GM23338 (cell line): ENCODE data around the gene GOLGA2. TPM values are rescaled to one million over a fixed set of nuclear protein-coding genes. Genes with fewer than 3 reads are reported as not detected.

Experiments used
- ATAC-seq: fragments of 200-7000 bp; cut with Tn5 transposase; 3 replicates; pipeline ENCODE4 v1.9.1; 2020
- DNase-seq: peaks from one replicate; pipeline ENCODE4 v3.0.0-alpha.2; 2015; ENCODE audit warnings: low spot score
- H2AFZ ChIP-seq: fragments of 200-600 bp; sonication (generic); 2 replicates; pipeline ENCODE4 v1.8.0; 2016; ENCODE audit warnings: antibody characterized with exemption, mild to moderate bottlenecking, moderate library complexity
- H3F3A ChIP-seq: fragments of 200-600 bp; sonication (generic); replicated peaks from 2 replicates; pipeline ENCODE4 v1.8.0; 2017; ENCODE audit warnings: antibody characterized with exemption, mixed run types, low read depth
- H3K27ac ChIP-seq: fragments of 200-600 bp; sonication (generic); 2 replicates; pipeline ENCODE4 v1.6.1; 2016; ENCODE audit warnings: low read depth
- H3K27me3 ChIP-seq: fragments of 200-600 bp; sonication (generic); 2 replicates; pipeline ENCODE4 v1.8.0; 2016; ENCODE audit warnings: mild to moderate bottlenecking, mixed run types, moderate library complexity; ENCODE audit not compliant: insufficient read depth
- H3K36me3 ChIP-seq: fragments of 200-600 bp; sonication (generic); 2 replicates; pipeline ENCODE4 v1.8.0; 2016; ENCODE audit warnings: mild to moderate bottlenecking; ENCODE audit not compliant: insufficient read depth
- H3K4me1 ChIP-seq: fragments of 200-600 bp; sonication (generic); 2 replicates; pipeline ENCODE4 v1.8.0; 2016; ENCODE audit warnings: mild to moderate bottlenecking, moderate library complexity; ENCODE audit not compliant: insufficient read depth
- H3K4me2 ChIP-seq: fragments of 200-600 bp; sonication (generic); 2 replicates; pipeline ENCODE4 v1.7.1; 2017; ENCODE audit warnings: mixed run types
- H3K4me3 ChIP-seq: fragments of 200-600 bp; sonication (generic); 2 replicates; pipeline ENCODE4 v1.6.1; 2016; ENCODE audit warnings: mixed run types
- H3K79me2 ChIP-seq: fragments of 200-600 bp; sonication (generic); replicated peaks from 2 replicates; pipeline ENCODE4 v1.8.0; 2017; ENCODE audit warnings: mild to moderate bottlenecking; ENCODE audit not compliant: insufficient read depth
- H3K9me2 ChIP-seq: fragments of 200-600 bp; sonication (generic); 2 replicates; pipeline ENCODE4 v1.8.0; 2017; ENCODE audit not compliant: insufficient read depth
- H4K20me1 ChIP-seq: fragments of 200-600 bp; sonication (generic); replicated peaks from 2 replicates; pipeline ENCODE4 v1.8.0; 2017; ENCODE audit warnings: mild to moderate bottlenecking; ENCODE audit not compliant: insufficient read depth
- H3K27ac Mint-ChIP-seq: 2 replicates; pipeline ENCODE4 v1.8.0; 2020; ENCODE audit warnings: inconsistent platforms, mild to moderate bottlenecking, moderate library complexity, mixed read lengths
- H3K27me3 Mint-ChIP-seq: 3 replicates; pipeline ENCODE4 v1.8.0; 2022; ENCODE audit warnings: low read depth, mild to moderate bottlenecking, moderate library complexity, mixed read lengths, inconsistent platforms; ENCODE audit not compliant: insufficient read depth, poor library complexity
- H3K36me3 Mint-ChIP-seq: 3 replicates; pipeline ENCODE4 v1.8.0; 2021; ENCODE audit warnings: low read depth, mild to moderate bottlenecking, inconsistent platforms, moderate library complexity, mixed read lengths
- H3K4me1 Mint-ChIP-seq: 3 replicates; pipeline ENCODE4 v1.8.0; 2020; ENCODE audit warnings: mild to moderate bottlenecking, inconsistent platforms, mixed read lengths
- H3K4me3 Mint-ChIP-seq: 3 replicates; pipeline ENCODE4 v1.8.0; 2021; ENCODE audit warnings: moderate library complexity, mild to moderate bottlenecking, inconsistent platforms, mixed read lengths
- H3K9me3 Mint-ChIP-seq: 3 replicates; pipeline ENCODE4 v1.8.0; 2020; ENCODE audit warnings: moderate library complexity, mild to moderate bottlenecking, inconsistent platforms, mixed read lengths
- CREB1 ChIP-seq: fragments of 250-450 bp; sonication (Bioruptor Pico); IDR thresholded peaks from 2 replicates; pipeline ENCODE4 v1.5.0; 2020; ENCODE audit warnings: low read depth, mild to moderate bottlenecking, moderate library complexity
- CTCF ChIP-seq, 2 experiments: fragments of 200-600 bp in 1 of 2; sonication (generic) in 1 of 2; conservative IDR thresholded peaks; 2 replicates each; pipeline versions ENCODE4 v1.5.1 to v1.6.1; 2016 to 2017; ENCODE audit warnings: antibody characterized with exemption in 2 of 2, low read depth in 2 of 2, mild to moderate bottlenecking in 2 of 2, moderate library complexity in 1 of 2
- EZH2 ChIP-seq: fragments of 200-600 bp; sonication (generic); IDR thresholded peaks from one replicate; pipeline ENCODE4 v1.8.0; 2017; ENCODE audit warnings: antibody characterized with exemption, mild to moderate bottlenecking, low read depth; ENCODE audit not compliant: unreplicated experiment
- NANOG ChIP-seq: IDR thresholded peaks from 2 replicates; pipeline ENCODE4 v1.6.1; 2016; ENCODE audit warnings: antibody characterized with exemption, borderline replicate concordance
- POLR2AphosphoS5 ChIP-seq: IDR thresholded peaks from 2 replicates; pipeline ENCODE4 v1.6.1; 2016; ENCODE audit warnings: antibody characterized with exemption, low read depth
- REST ChIP-seq: IDR thresholded peaks from one replicate; pipeline ENCODE4 v1.6.1; 2018; ENCODE audit warnings: antibody characterized with exemption; ENCODE audit not compliant: unreplicated experiment
- STAT1 ChIP-seq: IDR thresholded peaks from one replicate; pipeline ENCODE4 v1.6.1; 2016; ENCODE audit warnings: antibody characterized with exemption; ENCODE audit not compliant: unreplicated experiment
- ZNF114 ChIP-seq: fragments of 250-450 bp; sonication (Bioruptor Pico); IDR thresholded peaks from 2 replicates; pipeline ENCODE4 v1.5.0; 2020; ENCODE audit warnings: mild to moderate bottlenecking, moderate library complexity
- ZNF331 ChIP-seq: fragments of 250-450 bp; sonication (Bioruptor Pico); IDR thresholded peaks from 2 replicates; pipeline ENCODE4 v1.5.0; 2020; ENCODE audit warnings: low read depth, mild to moderate bottlenecking, moderate library complexity
- polyA plus RNA-seq: library from polyadenylated mRNA; unstranded; fragments of >200 nt; fragmentation: Nextera tagmentation; extraction: Ambion mirVana; gene quantifications from 2 replicates; pipeline ENCODE4 v1.2.1, GENCODE V29; 2016
- total RNA-seq: library from RNA; depleted of rRNA; stranded (reverse); fragments of >200 nt; shearing (Covaris generic); gene quantifications from 2 replicates; pipeline ENCODE4 v1.2.3, GENCODE V29; 2014

Gene GOLGA2
- total and polyA plus RNA-seq, 2 experiments from 2014 or later = 32.6 to 48.4 TPM

- Histone ChIP-seq H4K20me1 (0 out of 2 replicates have a peak, but pooled peaks cover 3% of the 10 kb centered on the region), H3K27ac (no peak overlapping the region), H2AFZ (no peak overlapping the region), H3F3A (peaks cover 5% of the 10 kb centered on the region; the same call in 1 of the 2 replicates), H3K27me3 (no peaks in the 10 kb centered on the region), H3K4me2 (no peak overlapping the region), H3K9me2 (no peaks in the 10 kb centered on the region), H3K36me3 (no peaks in the 10 kb centered on the region), H3K4me3 (no peak overlapping the region), H3K79me2 (0 out of 2 replicates have a peak, but pooled peaks cover 4% of the 10 kb centered on the region), H3K4me1 (peaks cover 9% of the 10 kb centered on the region; the same call in 1 of the 2 replicates)
- Mint-ChIP-seq H3K9me3 (no peaks in the 10 kb centered on the region; the same call in 2 of the 3 replicates), H3K27ac (no peak overlapping the region), H3K4me1 (peaks cover 25% of the 10 kb centered on the region), H3K4me3 (no peak overlapping the region; the same call in 2 of the 3 replicates), H3K27me3 (peaks cover 21% of the 10 kb centered on the region), H3K36me3 (peaks cover 1% of the 10 kb centered on the region; the same call in 1 of the 3 replicates)
- DNase-seq (no peak), ATAC-seq (no peak)
- TF ChIP-seq CTCF (conservative IDR thresholded peaks at IDR 0.05; ENCODE audit: low read depth in 2 of 2) (no peak), POLR2AphosphoS5 (no peak), STAT1 (no peak), NANOG (no peak), EZH2 (no peak), REST (no peak), ZNF331 (CRISPR knock-in tag) (no peak), CREB1 (CRISPR knock-in tag) (no peak), ZNF114 (CRISPR knock-in tag) (no peak)
These were observed 68.6 kb downstream of the GOLGA2 start for GRCh38 chr9:128206916-128207910.
